CD4-positive, alpha-beta T cell (primary cell): ENCODE data around the gene HEPHL1. TPM values are rescaled to one million over a fixed set of nuclear protein-coding genes. Genes with fewer than 3 reads are reported as not detected.

Experiments used
- ATAC-seq: fragments of 200-7000 bp; cut with Tn5 transposase; one replicate; pipeline ENCODE4 v1.10.0; 2022; ENCODE audit warnings: mild to moderate bottlenecking; ENCODE audit not compliant: poor library complexity
- CTCF ChIA-PET: fragments of 350-600 bp; sonication (Branson Sonifier 250); formaldehyde crosslinking; loops from one replicate; lab custom pipeline; 2021; ENCODE audit warnings: antibody characterized with exemption, inconsistent platforms; lab: Charles Lee
- POLR2A ChIA-PET: fragments of 350-600 bp; sonication (Branson Sonifier 250); formaldehyde crosslinking; loops from one replicate; lab custom pipeline; 2021; ENCODE audit warnings: antibody characterized with exemption, inconsistent platforms; lab: Charles Lee
- DNase-seq, 14 experiments: peaks; one replicate each; pipeline ENCODE4 v3.0.0-alpha.2; 2013 to 2020; ENCODE audit warnings: mixed read lengths in 2 of 14
- H3K27ac ChIP-seq, 2 donors: one replicate each; pipeline versions ENCODE4 v1.5.1 to v1.7.0; 2013; ENCODE audit warnings: low read length in 2 of 2, low read depth in 1 of 2, mild to moderate bottlenecking in 1 of 2
- H3K27me3 ChIP-seq, 2 experiments: 1 replicate in 1 of 2; 2 replicates in 1 of 2; pipeline versions ENCODE4 v1.6.1 to v1.7.0; 2013; ENCODE audit warnings: low read length in 2 of 2, control low read depth in 1 of 2, mild to moderate bottlenecking in 1 of 2, moderate library complexity in 1 of 2; ENCODE audit not compliant: insufficient read depth in 2 of 2, control insufficient read depth in 1 of 2
- H3K36me3 ChIP-seq: one replicate; pipeline ENCODE4 v1.6.1; 2013; ENCODE audit warnings: low read length, control low read depth; ENCODE audit not compliant: insufficient read depth
- H3K4me1 ChIP-seq: one replicate; pipeline ENCODE4 v1.6.1; 2013; ENCODE audit warnings: low read length, control low read depth; ENCODE audit not compliant: insufficient read depth
- H3K4me3 ChIP-seq: one replicate; pipeline ENCODE4 v1.5.1; 2013; ENCODE audit warnings: mild to moderate bottlenecking, low read length, moderate library complexity
- H3K9me3 ChIP-seq, 2 experiments: 1 replicate in 1 of 2; 2 replicates in 1 of 2; pipeline versions ENCODE4 v1.6.1 to v1.7.0; 2013; ENCODE audit warnings: low read length in 2 of 2, mild to moderate bottlenecking in 2 of 2, control low read depth in 1 of 2, moderate library complexity in 1 of 2; ENCODE audit not compliant: control insufficient read depth in 1 of 2, insufficient read depth in 1 of 2
- H3K27ac Mint-ChIP-seq: one replicate; pipeline ENCODE4 v1.8.0; 2020; ENCODE audit warnings: mixed read lengths
- H3K27me3 Mint-ChIP-seq: one replicate; pipeline ENCODE4 v1.8.0; 2021; ENCODE audit warnings: mixed read lengths
- H3K36me3 Mint-ChIP-seq: one replicate; pipeline ENCODE4 v1.8.0; 2021; ENCODE audit warnings: low read depth, mixed read lengths
- H3K4me1 Mint-ChIP-seq: one replicate; pipeline ENCODE4 v1.8.0; 2021; ENCODE audit warnings: low read depth, mixed read lengths
- H3K4me3 Mint-ChIP-seq: one replicate; pipeline ENCODE4 v1.8.0; 2020; ENCODE audit warnings: mild to moderate bottlenecking, mixed read lengths
- H3K9me3 Mint-ChIP-seq: one replicate; pipeline ENCODE4 v1.8.0; 2020; ENCODE audit warnings: mixed read lengths
- intact Hi-C, 2 experiments: fragments of 100-400 bp; cut with DNase I in 1 of 2; cut with micrococcal nuclease in 1 of 2; formaldehyde crosslinking; loops; one replicate each; pipeline versions ENCODE4 v1.15.1 to v1.9.0; 2023 to 2025; cut with DNase I, micrococcal nuclease
- total RNA-seq, 174 experiments: library from RNA in 2 of 174; stranded (reverse) in 2 of 174; gene quantifications; one replicate each; pipeline ENCODE4 v1.2.3 and lab custom pipeline; 2021 to 2026
- TF ChIP-seq, protein P1 (sequence below): fragments of 200-600 bp; IDR thresholded peaks from one replicate; pipeline ENCODE4 v1.8.0; 2022; ENCODE audit warnings: antibody characterized with exemption, mild to moderate bottlenecking

Gene HEPHL1
- total RNA-seq, 2 experiments from 2014 or later = not detected

DNA sequence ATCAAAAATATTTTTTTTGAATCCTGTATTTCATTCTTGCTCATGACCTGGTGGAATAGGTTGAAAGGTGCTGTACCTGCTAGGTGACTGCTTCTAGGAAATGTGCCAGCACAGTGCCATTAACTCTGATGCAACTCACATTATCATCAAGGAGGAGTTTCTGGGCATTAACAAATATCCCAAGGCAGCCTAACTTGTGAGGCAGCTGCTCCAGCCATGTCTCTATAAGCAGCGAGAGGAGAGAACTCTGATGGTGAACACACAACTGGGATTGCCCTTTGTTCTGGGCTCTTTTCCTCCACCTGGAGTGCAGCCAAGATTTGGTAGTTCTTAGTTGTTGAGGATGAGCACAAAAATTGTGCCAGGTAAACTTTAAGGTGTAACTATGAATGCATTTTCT is 25.6 kb downstream of the HEPHL1 start:
- H3K27me3 Mint-ChIP-seq = no peaks in the 10 kb centered on the region
- CTCF ChIA-PET = no interaction called here
- Histone ChIP-seq H3K27me3 (no peaks in the 10 kb centered on the region), H3K36me3 (no peaks in the 10 kb centered on the region), H3K9me3 (no peaks in the 10 kb centered on the region), H3K27ac (no peak overlapping the region), H3K4me3 (no peak overlapping the region), H3K4me1 (no peaks in the 10 kb centered on the region)
- H3K27ac Mint-ChIP-seq = no peak overlapping the region
- peaks cover 3% of the 10 kb centered on the region for H3K9me3 Mint-ChIP-seq
- no peak for DNase-seq
- intact Hi-C loops = no loop called here
- no peak for ATAC-seq
- H3K4me1 Mint-ChIP-seq = no peaks in the 10 kb centered on the region
- TF ChIP-seq, protein P1, sequence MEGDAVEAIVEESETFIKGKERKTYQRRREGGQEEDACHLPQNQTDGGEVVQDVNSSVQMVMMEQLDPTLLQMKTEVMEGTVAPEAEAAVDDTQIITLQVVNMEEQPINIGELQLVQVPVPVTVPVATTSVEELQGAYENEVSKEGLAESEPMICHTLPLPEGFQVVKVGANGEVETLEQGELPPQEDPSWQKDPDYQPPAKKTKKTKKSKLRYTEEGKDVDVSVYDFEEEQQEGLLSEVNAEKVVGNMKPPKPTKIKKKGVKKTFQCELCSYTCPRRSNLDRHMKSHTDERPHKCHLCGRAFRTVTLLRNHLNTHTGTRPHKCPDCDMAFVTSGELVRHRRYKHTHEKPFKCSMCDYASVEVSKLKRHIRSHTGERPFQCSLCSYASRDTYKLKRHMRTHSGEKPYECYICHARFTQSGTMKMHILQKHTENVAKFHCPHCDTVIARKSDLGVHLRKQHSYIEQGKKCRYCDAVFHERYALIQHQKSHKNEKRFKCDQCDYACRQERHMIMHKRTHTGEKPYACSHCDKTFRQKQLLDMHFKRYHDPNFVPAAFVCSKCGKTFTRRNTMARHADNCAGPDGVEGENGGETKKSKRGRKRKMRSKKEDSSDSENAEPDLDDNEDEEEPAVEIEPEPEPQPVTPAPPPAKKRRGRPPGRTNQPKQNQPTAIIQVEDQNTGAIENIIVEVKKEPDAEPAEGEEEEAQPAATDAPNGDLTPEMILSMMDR = no peak
- no peaks in the 10 kb centered on the region for H3K36me3 Mint-ChIP-seq
- H3K4me3 Mint-ChIP-seq = no peak overlapping the region
- POLR2A ChIA-PET = no interaction called here

GRCh38 chr11:94048032-94048709 is 27.0 kb downstream of the HEPHL1 start:
- peaks cover 3% of the 10 kb centered on the region for H3K9me3 Mint-ChIP-seq
- H3K4me3 Mint-ChIP-seq = no peak overlapping the region
- ATAC-seq = no peak
- no peaks in the 10 kb centered on the region for H3K4me1 Mint-ChIP-seq
- DNase-seq = no peak
- Histone ChIP-seq H3K27ac (no peak overlapping the region), H3K4me3 (no peak overlapping the region), H3K27me3 (no peaks in the 10 kb centered on the region), H3K4me1 (no peaks in the 10 kb centered on the region), H3K36me3 (no peaks in the 10 kb centered on the region), H3K9me3 (no peaks in the 10 kb centered on the region)
- CTCF ChIA-PET = no interaction called here
- TF ChIP-seq, protein P1 = no peak
- H3K27me3 Mint-ChIP-seq = no peaks in the 10 kb centered on the region
- intact Hi-C loops = no loop called here
- no peaks in the 10 kb centered on the region for H3K36me3 Mint-ChIP-seq
- no peak overlapping the region for H3K27ac Mint-ChIP-seq
- POLR2A ChIA-PET = no interaction called here

DNA sequence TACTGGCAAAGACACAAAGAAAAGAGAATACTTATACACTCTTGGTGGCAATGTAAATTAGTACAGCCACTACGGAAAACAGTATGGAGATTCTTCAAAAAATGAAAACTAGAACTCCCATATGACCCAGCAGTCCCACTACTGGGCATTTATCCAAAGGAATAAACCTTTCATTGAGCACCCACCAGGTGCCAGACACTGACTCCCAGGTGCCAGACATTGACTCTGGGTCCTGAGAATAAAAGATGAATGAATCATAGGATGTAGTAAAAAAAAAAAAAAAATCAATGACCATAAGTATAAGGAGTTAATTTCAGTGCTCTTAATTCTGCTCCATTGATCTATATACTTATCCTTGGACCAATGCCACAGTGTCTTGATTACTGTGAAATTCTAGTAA is 28.2 kb downstream of the HEPHL1 start:
- Histone ChIP-seq H3K36me3 (no peaks in the 10 kb centered on the region), H3K4me1 (no peaks in the 10 kb centered on the region), H3K4me3 (no peak overlapping the region), H3K27ac (no peak overlapping the region), H3K9me3 (no peaks in the 10 kb centered on the region), H3K27me3 (no peaks in the 10 kb centered on the region)
- no peaks in the 10 kb centered on the region for H3K36me3 Mint-ChIP-seq
- intact Hi-C loops = no loop called here
- H3K27ac Mint-ChIP-seq = no peak overlapping the region
- H3K4me1 Mint-ChIP-seq = no peaks in the 10 kb centered on the region
- TF ChIP-seq, protein P1 = no peak
- H3K9me3 Mint-ChIP-seq = peaks cover 3% of the 10 kb centered on the region
- ChIA-PET POLR2A (no interaction called here), CTCF (no interaction called here)
- H3K4me3 Mint-ChIP-seq = no peak overlapping the region
- H3K27me3 Mint-ChIP-seq = peaks cover 7% of the 10 kb centered on the region
- ATAC-seq (no peak), DNase-seq (no peak)
